GM12874 (cell line): Measurements from ENCODE around the gene CA9.

Source experiments
- TF ChIP-seq, protein P1 (sequence below): IDR thresholded peaks from 2 replicates; pipeline ENCODE4 v1.5.1; 2011; ENCODE audit warnings: low read depth, mild to moderate bottlenecking, control low read depth, low read length, moderate library complexity; ENCODE audit not compliant: insufficient read depth

Gene CA9

GRCh38 chr9:35673132-35674024, at the start of gene CA9:
TSS of gene CA9 (plus strand) at chr9:35673928. CDS start at chr9:35673960, 32 bp downstream.
- TF ChIP-seq, protein P1, sequence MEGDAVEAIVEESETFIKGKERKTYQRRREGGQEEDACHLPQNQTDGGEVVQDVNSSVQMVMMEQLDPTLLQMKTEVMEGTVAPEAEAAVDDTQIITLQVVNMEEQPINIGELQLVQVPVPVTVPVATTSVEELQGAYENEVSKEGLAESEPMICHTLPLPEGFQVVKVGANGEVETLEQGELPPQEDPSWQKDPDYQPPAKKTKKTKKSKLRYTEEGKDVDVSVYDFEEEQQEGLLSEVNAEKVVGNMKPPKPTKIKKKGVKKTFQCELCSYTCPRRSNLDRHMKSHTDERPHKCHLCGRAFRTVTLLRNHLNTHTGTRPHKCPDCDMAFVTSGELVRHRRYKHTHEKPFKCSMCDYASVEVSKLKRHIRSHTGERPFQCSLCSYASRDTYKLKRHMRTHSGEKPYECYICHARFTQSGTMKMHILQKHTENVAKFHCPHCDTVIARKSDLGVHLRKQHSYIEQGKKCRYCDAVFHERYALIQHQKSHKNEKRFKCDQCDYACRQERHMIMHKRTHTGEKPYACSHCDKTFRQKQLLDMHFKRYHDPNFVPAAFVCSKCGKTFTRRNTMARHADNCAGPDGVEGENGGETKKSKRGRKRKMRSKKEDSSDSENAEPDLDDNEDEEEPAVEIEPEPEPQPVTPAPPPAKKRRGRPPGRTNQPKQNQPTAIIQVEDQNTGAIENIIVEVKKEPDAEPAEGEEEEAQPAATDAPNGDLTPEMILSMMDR = no peak

DNA sequence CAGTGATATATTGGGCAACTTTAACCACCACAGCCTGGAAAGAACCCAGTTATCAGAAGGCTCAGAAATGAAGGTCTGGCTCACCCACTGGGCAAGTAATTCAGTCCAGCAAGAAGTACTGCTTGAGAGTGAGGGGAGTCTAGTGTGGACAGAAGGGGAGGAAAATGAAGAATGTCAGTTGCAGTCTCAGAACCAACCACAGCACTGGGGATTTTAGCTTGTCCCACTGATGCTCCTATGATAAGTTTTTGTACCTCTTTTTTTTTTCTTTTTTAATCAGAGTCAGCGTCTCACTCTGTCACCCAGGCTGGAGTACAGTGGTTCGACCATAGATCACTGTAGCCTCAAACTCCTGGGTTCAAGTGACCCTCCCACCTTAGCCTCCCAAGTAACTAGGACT, 46.2 kb upstream of the CA9 start:
- TF ChIP-seq, protein P1 = no peak

- TF ChIP-seq, protein P1 = no peak
Observed at GRCh38 chr9:35628389-35628991, 45.2 kb upstream of the CA9 start.

GRCh38 chr9:35629597-35629996, 44.1 kb upstream of the CA9 start:
- TF ChIP-seq, protein P1 = no peak

DNA sequence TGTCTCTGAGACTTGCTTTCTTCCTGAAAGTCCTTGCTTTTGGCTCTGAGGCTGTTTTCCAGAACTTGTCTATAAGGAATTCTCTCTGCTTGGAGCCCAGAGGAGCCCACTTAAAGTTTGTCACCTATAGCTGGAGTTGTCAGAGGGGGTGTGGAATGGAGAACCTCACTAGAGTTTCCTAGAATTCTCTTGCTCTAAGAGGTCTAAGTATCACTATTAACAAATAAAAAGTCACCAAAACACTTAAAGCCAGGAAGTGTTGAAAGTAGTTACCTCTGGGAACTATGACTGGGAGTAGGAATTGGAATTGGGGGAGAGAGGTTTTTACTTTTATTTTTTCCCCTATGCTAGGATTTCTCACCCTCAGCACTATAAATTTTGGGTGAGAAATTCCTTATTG, 38.0 kb upstream of the CA9 start:
- TF ChIP-seq, protein P1 = no peak

DNA sequence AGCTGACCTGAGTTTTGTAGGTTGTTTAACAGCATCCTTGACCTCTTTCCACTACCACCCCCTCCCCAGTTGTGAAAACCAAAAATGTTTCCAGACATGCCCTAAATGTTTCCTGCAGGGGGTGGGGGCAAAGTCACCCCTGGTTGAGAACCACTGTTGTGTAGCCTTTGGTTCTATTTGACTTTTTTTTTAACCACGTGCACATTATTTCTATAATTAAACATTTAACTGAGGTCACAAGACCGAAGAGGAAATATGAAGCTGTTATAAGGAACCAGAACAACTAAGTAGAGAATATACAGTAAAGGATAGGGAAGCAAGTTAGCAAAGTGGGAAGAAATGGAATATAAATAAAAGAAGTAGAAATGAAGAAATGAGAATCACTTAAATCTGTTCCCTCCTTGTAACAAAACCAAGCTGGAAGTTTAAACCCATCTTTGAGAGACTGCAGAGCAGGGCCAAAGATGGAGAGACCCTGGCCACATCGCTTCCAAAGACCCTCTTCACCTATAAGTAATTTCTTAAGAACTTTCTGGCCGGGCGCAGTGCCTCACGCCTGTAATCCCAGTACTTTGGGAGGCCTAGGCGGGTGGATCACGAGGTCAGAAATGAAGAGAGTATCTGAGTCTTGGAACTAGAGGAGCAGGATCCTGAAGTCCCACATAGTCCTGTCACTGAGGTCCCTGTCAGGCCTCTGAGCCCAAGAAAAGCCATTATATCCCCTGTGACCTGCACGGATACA, 37.4 kb upstream of the CA9 start:
- TF ChIP-seq, protein P1 = no peak

- TF ChIP-seq, protein P1 = no peak
Observed at GRCh38 chr9:35639631-35640030, 34.1 kb upstream of the CA9 start.
